Astrocyte of the cerebellum (primary cell): ENCODE results near the gene ARRB1.
A peak's percentile ranks its signal among the peaks of the same experiment; 100 is the strongest.

ENCODE experiments used
- DNase-seq: peaks from one replicate; pipeline ENCODE4 v3.0.0-alpha.2; 2011; ENCODE audit warnings: low read depth
- H3K4me3 ChIP-seq: 2 replicates; pipeline ENCODE4 v1.5.1; 2011; ENCODE audit warnings: mild to moderate bottlenecking, low read depth, low read length, moderate library complexity
- in situ Hi-C: cut with HindIII; loops from 2 replicates; pipeline ENCODE4 v1.10.0; 2017; ENCODE audit warnings: low sequenced_read_pairs
- TF ChIP-seq, protein P1 (sequence below): IDR thresholded peaks from 2 replicates; pipeline ENCODE4 v1.5.1; 2012; ENCODE audit warnings: low read length, low read depth, moderate library complexity, mild to moderate bottlenecking; ENCODE audit errors: missing control alignments

Gene ARRB1

GRCh38 chr11:75246006-75246670 lies 105.3 kb downstream of the ARRB1 start:
- in situ Hi-C loops: no loop called here
- DNase-seq: no peak

DNA sequence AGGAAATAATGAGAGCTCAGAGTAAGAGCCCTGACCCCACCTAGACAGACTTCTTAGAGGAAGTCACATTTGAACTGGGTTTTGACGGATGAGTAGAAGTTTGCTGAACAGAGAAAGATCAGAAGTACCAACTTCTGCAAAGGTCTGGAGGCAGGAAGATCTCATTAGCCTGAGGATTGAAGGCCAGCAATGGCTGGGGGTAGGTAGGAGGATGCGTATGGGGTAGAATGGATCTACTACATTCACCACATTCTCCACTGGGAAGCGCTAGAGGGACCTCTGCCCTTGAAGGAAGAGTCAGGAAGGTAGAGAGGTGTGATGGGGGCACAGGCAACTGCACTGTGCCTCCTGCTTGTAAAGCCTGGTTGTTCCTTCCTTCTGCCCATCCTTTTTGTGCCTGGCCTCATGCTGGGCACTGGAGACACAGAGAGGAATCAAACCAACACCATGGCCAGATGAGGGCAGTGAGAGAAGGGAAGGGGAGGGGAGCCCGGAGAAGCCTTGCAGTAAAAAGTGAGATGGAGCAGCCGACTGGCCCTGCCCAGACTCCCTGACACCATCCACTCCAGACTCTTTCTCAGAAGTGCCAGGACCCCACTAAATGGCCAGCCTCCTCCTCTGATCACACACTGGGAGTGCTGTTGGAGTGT lies 106.0 kb downstream of the ARRB1 start:
- no peak overlapping the region for H3K4me3 ChIP-seq
- TF ChIP-seq, protein P1, sequence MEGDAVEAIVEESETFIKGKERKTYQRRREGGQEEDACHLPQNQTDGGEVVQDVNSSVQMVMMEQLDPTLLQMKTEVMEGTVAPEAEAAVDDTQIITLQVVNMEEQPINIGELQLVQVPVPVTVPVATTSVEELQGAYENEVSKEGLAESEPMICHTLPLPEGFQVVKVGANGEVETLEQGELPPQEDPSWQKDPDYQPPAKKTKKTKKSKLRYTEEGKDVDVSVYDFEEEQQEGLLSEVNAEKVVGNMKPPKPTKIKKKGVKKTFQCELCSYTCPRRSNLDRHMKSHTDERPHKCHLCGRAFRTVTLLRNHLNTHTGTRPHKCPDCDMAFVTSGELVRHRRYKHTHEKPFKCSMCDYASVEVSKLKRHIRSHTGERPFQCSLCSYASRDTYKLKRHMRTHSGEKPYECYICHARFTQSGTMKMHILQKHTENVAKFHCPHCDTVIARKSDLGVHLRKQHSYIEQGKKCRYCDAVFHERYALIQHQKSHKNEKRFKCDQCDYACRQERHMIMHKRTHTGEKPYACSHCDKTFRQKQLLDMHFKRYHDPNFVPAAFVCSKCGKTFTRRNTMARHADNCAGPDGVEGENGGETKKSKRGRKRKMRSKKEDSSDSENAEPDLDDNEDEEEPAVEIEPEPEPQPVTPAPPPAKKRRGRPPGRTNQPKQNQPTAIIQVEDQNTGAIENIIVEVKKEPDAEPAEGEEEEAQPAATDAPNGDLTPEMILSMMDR: no peak
- DNase-seq: no peak
- in situ Hi-C loops: no loop called here

More at GRCh38 chr11:75246006-75246670, 105.3 kb downstream of the ARRB1 start:
- H3K4me3 ChIP-seq: no peak overlapping the region
- TF ChIP-seq, protein P1: no peak

- no peak overlapping the region for H3K4me3 ChIP-seq
- DNase-seq: no peak
- in situ Hi-C loops: no loop called here
- TF ChIP-seq, protein P1: no peak
Observed at GRCh38 chr11:75244052-75244814, 107.2 kb downstream of the ARRB1 start.

DNA sequence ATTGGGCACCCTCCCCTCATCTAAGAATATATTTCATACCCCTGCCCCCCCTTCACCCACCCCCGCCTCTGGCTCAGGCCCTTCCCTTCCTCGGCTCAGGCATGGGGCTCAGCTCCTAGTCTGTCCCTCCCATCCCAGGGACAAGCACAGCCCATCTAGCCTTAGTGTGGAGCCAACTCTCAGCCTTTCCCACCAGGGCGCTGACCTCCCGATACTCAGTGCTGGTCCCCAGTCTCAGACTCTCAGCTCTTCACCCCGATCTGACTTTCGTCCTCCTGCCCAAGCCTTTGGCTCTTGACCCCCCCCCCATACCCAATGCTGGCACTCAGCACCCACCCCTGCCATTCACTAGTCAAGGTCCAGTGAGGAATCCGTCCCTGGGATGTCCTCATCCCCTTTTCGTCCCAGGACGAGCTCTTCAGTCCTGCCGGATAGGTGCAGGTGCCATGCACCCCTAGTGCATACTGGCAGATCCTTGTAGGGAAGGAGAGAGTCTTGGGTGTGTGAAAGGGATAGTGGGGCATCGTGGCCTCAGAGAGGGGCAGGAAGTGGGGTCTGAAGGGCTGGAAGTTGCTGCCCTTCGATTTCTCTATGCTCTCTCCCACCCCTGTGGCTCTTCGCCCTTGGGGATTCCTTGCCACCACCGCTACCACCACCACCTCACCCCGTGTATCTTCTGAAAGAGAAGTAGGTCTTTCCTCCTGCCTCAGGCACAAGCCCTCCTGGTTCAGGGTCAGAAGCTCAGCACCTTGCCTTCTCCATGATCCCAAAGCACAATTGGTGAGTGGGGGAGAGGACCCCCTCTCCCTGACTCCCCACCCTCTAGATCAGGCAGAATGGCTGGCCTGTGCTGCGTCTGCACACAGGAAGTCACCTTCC lies 108.5 kb downstream of the ARRB1 start:
- TF ChIP-seq, protein P1: no peak
- no peak for DNase-seq
- in situ Hi-C loops: no loop called here
- no peak overlapping the region for H3K4me3 ChIP-seq

GRCh38 chr11:75241906-75242644 lies 109.4 kb downstream of the ARRB1 start:
- DNase-seq: no peak
- peak overlapping the region; percentile 32 for H3K4me3 ChIP-seq
- in situ Hi-C loops: no loop called here
- TF ChIP-seq, protein P1: no peak
